Measurements from ENCODE around the gene SMIM38. TPM values are rescaled to one million over a fixed set of nuclear protein-coding genes. Genes with fewer than 3 reads are reported as not detected.
"Not testable (repeated sequence)": the region's sequence is repeated elsewhere in the genome, so short reads cannot be mapped to it uniquely, and the experiment has no call there.

The SMIM38 gene
- total RNA-seq, 1 experiment from 2014 or later = 0.54 TPM

- RAD21 ChIA-PET (ENCODE audit: low non-redundant PET in 1 of 2, low total read pairs in 2 of 2, uncharacterized antibody in 2 of 2, unreplicated experiment in 2 of 2); H3K27ac ChIP-seq (ENCODE audit: low read depth, low read length); H3K27me3 ChIP-seq (ENCODE audit: insufficient read depth, low read length); ATAC-seq; H3K9me3 ChIP-seq (ENCODE audit: control insufficient read depth in 1 of 2, insufficient read depth in 1 of 2, low read depth in 1 of 2, low read length in 2 of 2); POLR2A ChIA-PET; H3K36me3 ChIP-seq (ENCODE audit: control insufficient read depth in 1 of 2, insufficient read depth in 2 of 2, low read length in 2 of 2); DNase-seq (ENCODE audit: low read depth, low spot score); H3K9me2 ChIP-seq (ENCODE audit: insufficient read depth); H2AFZ ChIP-seq (ENCODE audit: low read depth, low read length, poor library complexity, severe bottlenecking); BruUV-seq (replicated peaks); H3K4me3 ChIP-seq (replicated peaks in 1 of 2; ENCODE audit: low read depth in 1 of 2, low read length in 2 of 2); H3K79me2 ChIP-seq (ENCODE audit: insufficient read depth, low read length); H3K4me2 ChIP-seq (ENCODE audit: low read length); intact Hi-C loops (cut with micrococcal nuclease); H4K20me1 ChIP-seq (ENCODE audit: insufficient read depth); H3K9ac ChIP-seq (ENCODE audit: low read length): not testable (repeated sequence)
- CTCF ChIA-PET = interaction anchor here (2.4 kb wide), 1 partner anchor 9 kb away, joined by 14 read pairs; no protein-coding TSS in a partner anchor
- peaks cover 24 to 31% of the 10 kb centered on the region in 2 experiments for H3K4me1 ChIP-seq (ENCODE audit: control insufficient read depth in 1 of 2, insufficient read depth in 2 of 2, low read length in 2 of 2)
Measured at GRCh38 chr11:69140161-69140560, 15.6 kb upstream of the SMIM38 start.

DNA sequence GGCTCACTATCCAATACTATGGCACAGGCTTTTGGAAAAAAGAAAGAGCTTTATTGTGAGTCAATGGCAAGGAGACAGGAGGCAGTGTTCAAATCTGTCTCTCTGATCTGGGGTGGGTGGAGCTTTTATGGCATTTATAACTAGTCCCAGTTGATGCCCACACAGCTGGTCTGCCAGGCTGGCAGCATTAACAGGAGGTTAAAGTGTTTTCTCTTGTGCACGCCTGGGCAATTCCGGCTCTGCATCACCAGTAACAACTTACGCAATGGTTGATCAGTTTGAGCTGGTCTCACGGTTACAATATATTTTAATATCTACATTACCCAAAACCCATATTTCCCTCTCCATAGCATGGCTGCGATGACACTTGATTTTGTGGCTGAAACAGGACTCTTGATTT lies 15.1 kb upstream of the SMIM38 start:
- ATAC-seq (no peak), DNase-seq (ENCODE audit: low read depth, low spot score) (no peak)
- intact Hi-C loops (cut with micrococcal nuclease) = no loop called here
- no peaks in the 10 kb centered on the region for H4K20me1 ChIP-seq (ENCODE audit: insufficient read depth)
- POLR2A ChIA-PET = no interaction called here
- H3K4me1 ChIP-seq (ENCODE audit: control insufficient read depth in 1 of 2, insufficient read depth in 2 of 2, low read length in 2 of 2) = peaks cover 24 to 31% of the 10 kb centered on the region in 2 experiments
- BruUV-seq (replicated peaks) = no TSS peak
- H3K9me2 ChIP-seq (ENCODE audit: insufficient read depth) = no peaks in the 10 kb centered on the region
- H3K79me2 ChIP-seq (ENCODE audit: insufficient read depth, low read length) = no peaks in the 10 kb centered on the region
- no peaks in the 10 kb centered on the region for H3K36me3 ChIP-seq (ENCODE audit: control insufficient read depth in 1 of 2, insufficient read depth in 2 of 2, low read length in 2 of 2)
- H2AFZ ChIP-seq (ENCODE audit: low read depth, low read length, poor library complexity, severe bottlenecking) = no peak overlapping the region
- H3K27me3 ChIP-seq (ENCODE audit: insufficient read depth, low read length) = no peaks in the 10 kb centered on the region
- H3K9me3 ChIP-seq (ENCODE audit: control insufficient read depth in 1 of 2, insufficient read depth in 1 of 2, low read depth in 1 of 2, low read length in 2 of 2) = peaks cover 0 to 4% of the 10 kb centered on the region in 2 experiments; a peak in 1 of 4 replicates
- no peak overlapping the region for H3K4me2 ChIP-seq (ENCODE audit: low read length)
- H3K27ac ChIP-seq (ENCODE audit: low read depth, low read length) = no peak overlapping the region
- no peak overlapping the region for H3K4me3 ChIP-seq (replicated peaks in 1 of 2; ENCODE audit: low read depth in 1 of 2, low read length in 2 of 2)
- H3K9ac ChIP-seq (ENCODE audit: low read length) = no peak overlapping the region
- RAD21 ChIA-PET (ENCODE audit: low non-redundant PET in 1 of 2, low total read pairs in 2 of 2, uncharacterized antibody in 2 of 2, unreplicated experiment in 2 of 2) = no interaction called here
- TF ChIP-seq TCF7L2 (IDR thresholded peaks at IDR 0.05; ENCODE audit: borderline replicate concordance, extremely low read depth, insufficient read depth, insufficient read length) = no peak
- no peak for TF ChIP-seq EGR1 (IDR thresholded peaks at IDR 0.05; ENCODE audit: low read depth)
- TF ChIP-seq ZNF274 (IDR thresholded peaks at IDR 0.05; ENCODE audit: low read depth, low read length) = no peak
- TF ChIP-seq ZFX (IDR thresholded peaks at IDR 0.05) = no peak
- no peak for TF ChIP-seq MAX (IDR thresholded peaks at IDR 0.05)
- TF ChIP-seq POLR2A (IDR thresholded peaks at IDR 0.05; ENCODE audit: borderline replicate concordance, extremely low read depth, insufficient read depth, insufficient read length) = no peak
- no peak for TF ChIP-seq RAD21 (IDR thresholded peaks at IDR 0.05; ENCODE audit: low read depth)
- no peak for TF ChIP-seq EZH2phosphoT487 (IDR thresholded peaks at IDR 0.05; ENCODE audit: borderline replicate concordance)
- no peak for TF ChIP-seq EZH2 (IDR thresholded peaks at IDR 0.05)
- TF ChIP-seq, protein P1, sequence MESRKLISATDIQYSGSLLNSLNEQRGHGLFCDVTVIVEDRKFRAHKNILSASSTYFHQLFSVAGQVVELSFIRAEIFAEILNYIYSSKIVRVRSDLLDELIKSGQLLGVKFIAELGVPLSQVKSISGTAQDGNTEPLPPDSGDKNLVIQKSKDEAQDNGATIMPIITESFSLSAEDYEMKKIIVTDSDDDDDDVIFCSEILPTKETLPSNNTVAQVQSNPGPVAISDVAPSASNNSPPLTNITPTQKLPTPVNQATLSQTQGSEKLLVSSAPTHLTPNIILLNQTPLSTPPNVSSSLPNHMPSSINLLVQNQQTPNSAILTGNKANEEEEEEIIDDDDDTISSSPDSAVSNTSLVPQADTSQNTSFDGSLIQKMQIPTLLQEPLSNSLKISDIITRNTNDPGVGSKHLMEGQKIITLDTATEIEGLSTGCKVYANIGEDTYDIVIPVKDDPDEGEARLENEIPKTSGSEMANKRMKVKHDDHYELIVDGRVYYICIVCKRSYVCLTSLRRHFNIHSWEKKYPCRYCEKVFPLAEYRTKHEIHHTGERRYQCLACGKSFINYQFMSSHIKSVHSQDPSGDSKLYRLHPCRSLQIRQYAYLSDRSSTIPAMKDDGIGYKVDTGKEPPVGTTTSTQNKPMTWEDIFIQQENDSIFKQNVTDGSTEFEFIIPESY (IDR thresholded peaks at IDR 0.05; ENCODE audit: extremely low read depth, insufficient replicate concordance, low read length) = no peak
- no peak for TF ChIP-seq ATF3 (IDR thresholded peaks at IDR 0.05)
- no peak for TF ChIP-seq FOSL1 (IDR thresholded peaks at IDR 0.05; ENCODE audit: low read depth)
- TF ChIP-seq ELF1 (IDR thresholded peaks at IDR 0.05; ENCODE audit: borderline replicate concordance, low read depth) = no peak
- TF ChIP-seq SIN3A (IDR thresholded peaks at IDR 0.05; ENCODE audit: low read depth) = no peak
- CTCF ChIA-PET = interaction anchor here (2.4 kb wide), 1 partner anchor 9 kb away, joined by 14 read pairs; no protein-coding TSS in a partner anchor
